ENCODE data around the gene DEFB131A. TPM values are rescaled to one million over a fixed set of nuclear protein-coding genes. Genes with fewer than 3 reads are reported as not detected.
"Not testable (repeated sequence)": the region's sequence is repeated elsewhere in the genome, so short reads cannot be mapped to it uniquely, and the experiment has no call there.

The DEFB131A gene
- total RNA-seq: not detected
- long read RNA-seq, donor 1: 0 reads
- long read RNA-seq, donor 2: 0 reads

- H3K4me1 ChIP-seq (ENCODE audit: low read depth); intact Hi-C loops (cut with DNase I, micrococcal nuclease); H3K9me3 ChIP-seq; DNase-seq; H3K4me3 ChIP-seq; H3K36me3 ChIP-seq (ENCODE audit: low read depth); ATAC-seq: not testable (repeated sequence)
These were observed at the start of gene DEFB131A for GRCh38 chr4:9444114-9444513. TSS of gene DEFB131A (plus strand) at chr4:9444414. CDS start at chr4:9444534, 120 bp downstream.

DNA sequence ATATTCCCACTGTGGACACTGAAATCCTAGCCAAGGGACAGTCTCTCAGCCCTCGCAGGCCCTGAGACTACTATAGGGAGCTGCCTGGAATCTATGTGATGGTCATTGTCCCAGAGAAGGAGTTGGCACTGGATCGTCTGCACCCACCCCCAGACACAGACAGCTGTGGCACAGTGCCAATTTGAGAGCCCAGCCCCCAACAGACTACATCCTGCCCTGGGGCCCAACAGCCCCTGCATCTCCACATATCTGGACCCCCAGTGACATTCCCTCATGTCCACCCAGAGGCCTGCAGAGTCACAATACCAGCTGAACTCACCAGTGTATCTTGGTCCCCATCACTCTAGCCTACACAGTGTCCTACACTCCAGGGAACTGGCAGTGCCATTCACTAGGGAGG is 38.4 kb upstream of the DEFB131A start:
- H3K4me3 ChIP-seq; H3K4me1 ChIP-seq (ENCODE audit: low read depth); H3K9me3 ChIP-seq; DNase-seq; intact Hi-C loops (cut with DNase I, micrococcal nuclease); H3K36me3 ChIP-seq (ENCODE audit: low read depth); ATAC-seq: not testable (repeated sequence)

DNA sequence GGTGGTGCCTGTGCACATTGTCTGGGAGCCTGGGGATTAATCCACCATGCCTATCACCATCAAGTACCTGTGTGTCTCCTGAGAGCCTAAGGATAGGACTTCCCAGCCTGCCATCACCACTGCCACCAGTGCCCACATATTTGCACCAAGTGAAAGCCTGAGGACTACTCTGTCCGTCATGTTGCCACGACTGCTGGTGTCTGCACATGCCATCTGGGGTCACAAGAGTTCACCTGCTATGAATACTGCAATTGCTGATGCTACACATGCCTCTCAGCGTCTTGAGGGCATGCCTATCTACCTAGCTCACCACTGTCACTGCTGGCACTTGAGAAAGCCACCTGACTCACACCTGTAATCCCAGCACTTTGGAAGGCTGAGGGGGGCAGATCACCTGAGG is 37.7 kb upstream of the DEFB131A start:
- H3K4me3 ChIP-seq; ATAC-seq; DNase-seq; H3K4me1 ChIP-seq (ENCODE audit: low read depth); H3K36me3 ChIP-seq (ENCODE audit: low read depth); H3K9me3 ChIP-seq; intact Hi-C loops (cut with DNase I, micrococcal nuclease): not testable (repeated sequence)

- Histone ChIP-seq H3K36me3 (ENCODE audit: low read depth) (no peaks in the 10 kb centered on the region), H3K4me1 (ENCODE audit: low read depth) (no peaks in the 10 kb centered on the region), H3K4me3 (no peak overlapping the region), H3K9me3 (no peaks in the 10 kb centered on the region)
- DNase-seq (no peak), ATAC-seq (no peak)
- intact Hi-C loops (cut with DNase I, micrococcal nuclease): no loop called here
- TF ChIP-seq, protein P1, sequence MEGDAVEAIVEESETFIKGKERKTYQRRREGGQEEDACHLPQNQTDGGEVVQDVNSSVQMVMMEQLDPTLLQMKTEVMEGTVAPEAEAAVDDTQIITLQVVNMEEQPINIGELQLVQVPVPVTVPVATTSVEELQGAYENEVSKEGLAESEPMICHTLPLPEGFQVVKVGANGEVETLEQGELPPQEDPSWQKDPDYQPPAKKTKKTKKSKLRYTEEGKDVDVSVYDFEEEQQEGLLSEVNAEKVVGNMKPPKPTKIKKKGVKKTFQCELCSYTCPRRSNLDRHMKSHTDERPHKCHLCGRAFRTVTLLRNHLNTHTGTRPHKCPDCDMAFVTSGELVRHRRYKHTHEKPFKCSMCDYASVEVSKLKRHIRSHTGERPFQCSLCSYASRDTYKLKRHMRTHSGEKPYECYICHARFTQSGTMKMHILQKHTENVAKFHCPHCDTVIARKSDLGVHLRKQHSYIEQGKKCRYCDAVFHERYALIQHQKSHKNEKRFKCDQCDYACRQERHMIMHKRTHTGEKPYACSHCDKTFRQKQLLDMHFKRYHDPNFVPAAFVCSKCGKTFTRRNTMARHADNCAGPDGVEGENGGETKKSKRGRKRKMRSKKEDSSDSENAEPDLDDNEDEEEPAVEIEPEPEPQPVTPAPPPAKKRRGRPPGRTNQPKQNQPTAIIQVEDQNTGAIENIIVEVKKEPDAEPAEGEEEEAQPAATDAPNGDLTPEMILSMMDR (IDR thresholded peaks at IDR 0.05): no peak
These were observed 34.4 kb upstream of the DEFB131A start for GRCh38 chr4:9409793-9410192.

GRCh38 chr4:9421884-9422455 is 22.2 kb upstream of the DEFB131A start:
- ATAC-seq; intact Hi-C loops (cut with DNase I, micrococcal nuclease); H3K4me1 ChIP-seq (ENCODE audit: low read depth); H3K36me3 ChIP-seq (ENCODE audit: low read depth); H3K4me3 ChIP-seq; H3K9me3 ChIP-seq; DNase-seq: not testable (repeated sequence)

GRCh38 chr4:9425916-9426315 is 18.3 kb upstream of the DEFB131A start:
- intact Hi-C loops (cut with DNase I, micrococcal nuclease); H3K9me3 ChIP-seq; H3K4me1 ChIP-seq (ENCODE audit: low read depth); H3K4me3 ChIP-seq; ATAC-seq; H3K36me3 ChIP-seq (ENCODE audit: low read depth); DNase-seq: not testable (repeated sequence)

DNA sequence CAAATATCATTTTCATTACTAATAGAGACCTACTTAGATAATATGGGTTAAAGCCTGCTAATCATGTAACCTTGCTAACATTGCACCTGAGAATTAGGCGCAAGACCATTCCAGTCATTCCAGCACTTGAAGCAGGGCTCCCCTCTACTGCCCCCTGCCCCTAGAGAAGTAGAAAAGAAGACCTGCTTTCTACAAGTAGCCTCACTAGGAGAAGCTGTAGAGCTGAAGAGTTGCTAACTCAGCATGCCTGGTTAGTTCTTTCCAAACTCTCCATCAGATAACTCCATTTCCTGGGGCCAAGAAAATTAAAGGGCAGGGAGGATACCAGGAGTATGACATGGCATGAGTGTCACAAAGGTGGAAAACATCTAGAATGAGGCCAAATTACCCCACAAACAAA is 14.2 kb upstream of the DEFB131A start:
- ATAC-seq; H3K9me3 ChIP-seq; DNase-seq; H3K36me3 ChIP-seq (ENCODE audit: low read depth); H3K4me3 ChIP-seq; H3K4me1 ChIP-seq (ENCODE audit: low read depth); intact Hi-C loops (cut with DNase I, micrococcal nuclease): not testable (repeated sequence)

DNA sequence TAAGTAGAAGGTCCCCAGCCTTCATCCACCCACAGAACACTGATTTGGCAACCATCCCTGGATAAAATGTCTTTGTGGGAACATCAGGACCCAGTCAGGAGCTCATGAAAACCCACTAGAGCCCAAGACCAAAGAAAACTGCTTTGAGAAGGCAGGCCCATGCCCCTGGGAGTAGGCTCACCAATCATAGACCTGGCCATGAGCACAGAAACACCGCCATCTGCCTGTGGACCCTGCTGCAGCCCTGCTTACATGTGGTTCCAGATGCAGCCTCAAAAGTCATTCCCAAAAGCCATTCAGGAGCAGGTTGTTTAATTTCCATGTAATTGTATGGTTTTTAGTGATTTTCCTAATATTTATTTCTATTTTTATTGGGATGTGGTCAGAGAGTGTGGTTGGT is 10.9 kb upstream of the DEFB131A start:
- H3K4me1 ChIP-seq (ENCODE audit: low read depth); ATAC-seq; H3K4me3 ChIP-seq; H3K36me3 ChIP-seq (ENCODE audit: low read depth); DNase-seq; intact Hi-C loops (cut with DNase I, micrococcal nuclease); H3K9me3 ChIP-seq: not testable (repeated sequence)

DNA sequence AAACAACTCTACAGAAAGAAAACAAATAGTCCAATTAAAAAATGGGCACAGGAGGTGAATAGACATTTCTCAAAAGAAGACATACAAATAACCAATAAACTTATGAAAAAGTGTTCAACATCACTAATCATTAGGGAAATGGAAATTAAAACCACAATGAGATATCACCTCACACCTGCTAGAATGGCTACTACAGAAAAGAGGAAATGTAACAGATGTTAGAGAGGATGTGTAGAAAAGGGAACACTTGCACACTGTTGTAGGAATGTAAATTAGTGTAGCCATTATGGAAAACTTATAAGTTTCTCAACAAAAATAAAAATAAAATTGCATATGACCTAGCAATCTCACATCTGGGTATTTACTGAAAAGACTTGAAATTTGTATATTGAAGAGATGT is 7.5 kb upstream of the DEFB131A start:
- DNase-seq; H3K9me3 ChIP-seq; H3K4me1 ChIP-seq (ENCODE audit: low read depth); ATAC-seq; H3K36me3 ChIP-seq (ENCODE audit: low read depth); H3K4me3 ChIP-seq; intact Hi-C loops (cut with DNase I, micrococcal nuclease): not testable (repeated sequence)

DNA sequence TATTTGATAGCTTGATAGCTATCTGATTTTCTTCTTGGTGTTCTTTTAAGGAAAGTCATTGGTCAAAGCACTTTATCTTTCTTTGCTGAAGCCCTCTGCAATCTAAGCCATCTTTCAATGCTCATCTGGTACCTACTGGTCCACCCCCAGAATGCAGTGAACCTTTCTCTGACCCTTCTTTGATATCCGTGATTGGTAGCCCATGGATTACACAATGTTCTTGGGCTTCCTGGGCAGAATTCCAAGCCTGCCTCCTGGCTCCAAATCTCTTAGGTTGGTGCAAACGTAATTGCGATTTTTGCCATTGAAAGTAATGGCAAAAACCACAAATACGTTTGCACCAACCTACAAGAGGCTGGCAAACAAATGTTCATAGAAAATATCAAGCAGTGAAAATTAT is 1.9 kb upstream of the DEFB131A start:
- H3K36me3 ChIP-seq (ENCODE audit: low read depth); ATAC-seq; H3K4me3 ChIP-seq; DNase-seq; intact Hi-C loops (cut with DNase I, micrococcal nuclease); H3K4me1 ChIP-seq (ENCODE audit: low read depth); H3K9me3 ChIP-seq: not testable (repeated sequence)

DNA sequence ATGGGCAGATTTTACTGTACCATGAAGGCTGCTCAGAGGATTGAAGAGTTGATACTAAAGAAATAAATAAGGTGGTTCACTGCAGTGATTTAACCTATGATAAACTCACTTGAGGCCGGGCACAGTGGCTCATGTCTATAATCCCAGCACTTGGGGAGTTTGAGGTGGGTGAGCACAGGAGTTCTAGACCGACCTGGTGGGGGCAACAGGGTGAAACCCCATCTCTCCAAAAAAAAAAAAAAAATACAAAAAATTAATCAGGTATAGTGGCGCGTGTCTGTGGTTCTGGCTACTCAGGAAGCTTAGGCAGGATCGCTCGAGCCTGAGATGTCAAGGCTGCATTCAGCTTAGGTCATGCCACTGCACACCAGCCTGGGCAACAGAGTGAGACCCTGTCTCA is 467 bp downstream of the DEFB131A start:
- ATAC-seq; H3K9me3 ChIP-seq; H3K36me3 ChIP-seq (ENCODE audit: low read depth); H3K4me1 ChIP-seq (ENCODE audit: low read depth); H3K4me3 ChIP-seq; DNase-seq; intact Hi-C loops (cut with DNase I, micrococcal nuclease): not testable (repeated sequence)

- H3K9me3 ChIP-seq; intact Hi-C loops (cut with DNase I, micrococcal nuclease); H3K4me1 ChIP-seq (ENCODE audit: low read depth); H3K36me3 ChIP-seq (ENCODE audit: low read depth); ATAC-seq; H3K4me3 ChIP-seq: not testable (repeated sequence)
- peak in 1 of 3 donors; percentile 41 for DNase-seq
These were observed 8.0 kb downstream of the DEFB131A start for GRCh38 chr4:9452251-9452650.

DNA sequence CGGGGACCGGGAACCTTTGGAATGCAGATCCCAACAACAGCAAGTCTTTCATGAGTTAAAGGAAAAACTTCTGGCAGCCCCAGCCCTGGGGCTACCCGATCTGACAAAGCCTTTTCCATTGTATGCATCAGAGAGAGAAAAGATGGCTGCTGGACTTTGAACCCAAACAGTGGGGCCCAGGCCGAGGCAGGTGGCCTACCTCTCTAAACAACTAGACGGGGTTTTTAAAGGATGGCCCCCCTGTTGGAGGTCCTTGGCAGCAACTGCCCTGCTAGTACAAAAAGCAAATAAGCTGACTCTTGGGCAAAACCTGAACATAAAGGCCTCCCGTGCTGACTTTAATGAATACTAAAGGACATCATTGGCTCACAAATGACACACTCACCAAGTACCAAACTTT is 10.1 kb downstream of the DEFB131A start:
- H3K9me3 ChIP-seq; ATAC-seq; intact Hi-C loops (cut with DNase I, micrococcal nuclease); DNase-seq; H3K4me1 ChIP-seq (ENCODE audit: low read depth); H3K36me3 ChIP-seq (ENCODE audit: low read depth); H3K4me3 ChIP-seq: not testable (repeated sequence)

DNA sequence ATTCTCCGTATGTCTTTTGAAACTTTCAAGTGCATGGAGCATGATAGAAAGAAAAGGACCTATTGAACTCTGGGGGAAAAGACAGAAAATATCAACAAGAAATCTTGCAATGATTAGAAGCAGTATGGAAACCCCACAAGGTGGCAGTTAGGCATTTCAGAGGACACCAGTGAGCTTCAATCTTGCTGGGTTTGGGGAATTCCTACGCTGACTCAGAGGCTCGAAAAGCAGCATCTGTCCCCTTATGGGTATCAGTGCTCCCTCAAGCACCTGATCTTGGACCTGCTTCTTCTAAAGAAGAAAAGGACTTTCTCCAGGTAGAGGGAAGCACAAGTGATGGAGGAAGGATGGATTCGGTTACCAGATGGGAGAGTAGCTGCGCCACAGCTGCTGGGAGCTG is 10.8 kb downstream of the DEFB131A start:
- H3K36me3 ChIP-seq (ENCODE audit: low read depth); DNase-seq; H3K4me1 ChIP-seq (ENCODE audit: low read depth); H3K4me3 ChIP-seq; H3K9me3 ChIP-seq; ATAC-seq; intact Hi-C loops (cut with DNase I, micrococcal nuclease): not testable (repeated sequence)
